Cerebellar cortex (tissue), 1 donor: Measurements from ENCODE around the gene SH3PXD2A.

Source experiments
- DNase-seq: peaks from one replicate; pipeline ENCODE4 v3.0.0-alpha.2; 2015; ENCODE audit warnings: low spot score

Gene SH3PXD2A

GRCh38 chr10:103603382-103603781, 252.0 kb downstream of the SH3PXD2A start:
- DNase-seq, result no peak

GRCh38 chr10:103602852-103603155, 252.6 kb downstream of the SH3PXD2A start:
- DNase-seq, result no peak

- DNase-seq, result no peak
Measured at GRCh38 chr10:103602028-103602851, 253.1 kb downstream of the SH3PXD2A start.

- DNase-seq, result no peak
Measured at GRCh38 chr10:103600956-103601569, 254.3 kb downstream of the SH3PXD2A start.

GRCh38 chr10:103600325-103600724, 255.1 kb downstream of the SH3PXD2A start:
- DNase-seq, result no peak

- no peak for DNase-seq
Measured at GRCh38 chr10:103599907-103600306, 255.5 kb downstream of the SH3PXD2A start.

- peak; percentile 70 for DNase-seq
Measured at GRCh38 chr10:103599211-103599610, 256.2 kb downstream of the SH3PXD2A start.

GRCh38 chr10:103598654-103599115, 256.7 kb downstream of the SH3PXD2A start:
- peak; percentile 87 for DNase-seq

- DNase-seq, result no peak
Measured at GRCh38 chr10:103597003-103597402, 258.4 kb downstream of the SH3PXD2A start.

GRCh38 chr10:103595933-103596726, 259.2 kb downstream of the SH3PXD2A start:
- no peak for DNase-seq

GRCh38 chr10:103593022-103593570, 262.3 kb downstream of the SH3PXD2A start:
- no peak for DNase-seq

GRCh38 chr10:103592186-103593021, 263.0 kb downstream of the SH3PXD2A start:
- peak; percentile 69 for DNase-seq

GRCh38 chr10:103590744-103591291, 264.6 kb downstream of the SH3PXD2A start:
- DNase-seq, result no peak

GRCh38 chr10:103590060-103590459, 265.3 kb downstream of the SH3PXD2A start:
- no peak for DNase-seq

GRCh38 chr10:103589074-103589630, 266.2 kb downstream of the SH3PXD2A start:
- DNase-seq, result no peak

- no peak for DNase-seq
Measured at GRCh38 chr10:103587073-103587472, 268.3 kb downstream of the SH3PXD2A start.

- DNase-seq, result no peak
Measured at GRCh38 chr10:103585011-103585405, 270.4 kb downstream of the SH3PXD2A start.

- DNase-seq, result no peak
Measured at GRCh38 chr10:103584216-103585010, 271.0 kb downstream of the SH3PXD2A start.

GRCh38 chr10:103583871-103584215, 271.5 kb downstream of the SH3PXD2A start:
- no peak for DNase-seq
